AG04450 (cell line): Measurements from ENCODE around the gene ZDHHC11. TPM values are rescaled to one million over a fixed set of nuclear protein-coding genes. Genes with fewer than 3 reads are reported as not detected.
"Not testable (repeated sequence)": the region's sequence is repeated elsewhere in the genome, so short reads cannot be mapped to it uniquely, and the experiment has no call there.

Experiments
- CTCF ChIA-PET: fragments of 300-600, 350-600 bp; formaldehyde crosslinking; extraction: SDS; loops from one replicate; lab custom pipeline; 2022; ENCODE audit warnings: antibody characterized with exemption, inconsistent platforms; lab: Charles Lee
- POLR2A ChIA-PET: fragments of 350-600 bp; formaldehyde crosslinking; extraction: SDS; loops from one replicate; lab custom pipeline; 2021; ENCODE audit warnings: antibody characterized with exemption, inconsistent platforms; lab: Yijun Ruan, JAX
- DNase-seq: peaks from one replicate; pipeline ENCODE4 v3.0.0-alpha.2; 2011; ENCODE audit warnings: low read depth, low spot score
- H3K27ac ChIP-seq: one replicate; pipeline ENCODE4 v1.5.1; 2012; ENCODE audit warnings: low read depth, low read length, control low read depth
- H3K27me3 ChIP-seq: one replicate; pipeline ENCODE4 v1.6.0; 2012; ENCODE audit warnings: low read length; ENCODE audit not compliant: control insufficient read depth, insufficient read depth
- H3K4me3 ChIP-seq: 2 replicates; pipeline ENCODE4 v1.5.1; 2011; ENCODE audit warnings: mild to moderate bottlenecking, low read depth, low read length, control low read depth
- H3K9me3 ChIP-seq: 2 replicates; pipeline ENCODE4 v1.5.1; 2012; ENCODE audit warnings: low read length; ENCODE audit not compliant: control insufficient read depth, insufficient read depth
- CTCF ChIP-seq: IDR thresholded peaks from 2 replicates; pipeline ENCODE4 v1.5.1; 2011; ENCODE audit warnings: low read depth, low read length, control low read depth, inconsistent platforms
- polyA plus RNA-seq: library from polyadenylated mRNA; depleted of rRNA; stranded (reverse); fragments of >200 nt; gene quantifications from 2 replicates; pipeline ENCODE4 v1.2.3, GENCODE V29; 2011

ZDHHC11 gene
- polyA plus RNA-seq, 1 experiment = 0.26 TPM

GRCh38 chr5:851553-851952, 767 bp upstream of the ZDHHC11 start:
- POLR2A ChIA-PET = no interaction called here
- no peaks in the 10 kb centered on the region; the same call in 1 of the 2 replicates for H3K9me3 ChIP-seq

GRCh38 chr5:851076-851475, 290 bp upstream of the ZDHHC11 start:
- H3K9me3 ChIP-seq = no peaks in the 10 kb centered on the region; the same call in 1 of the 2 replicates
- peaks cover 14% of the 10 kb centered on the region for H3K27me3 ChIP-seq
- CTCF ChIA-PET = no interaction called here
- TF ChIP-seq CTCF = no peak
- POLR2A ChIA-PET = no interaction called here
- no peak for DNase-seq
- H3K4me3 ChIP-seq = no peak overlapping the region
- no peak overlapping the region for H3K27ac ChIP-seq

More at GRCh38 chr5:851553-851952, 767 bp upstream of the ZDHHC11 start:
- Histone ChIP-seq H3K4me3 (no peak overlapping the region), H3K27ac (no peak overlapping the region), H3K27me3 (peaks cover 14% of the 10 kb centered on the region)
- CTCF ChIA-PET = no interaction called here
- DNase-seq = no peak
- TF ChIP-seq CTCF = no peak

- no peak overlapping the region for H3K4me3 ChIP-seq
- no peak overlapping the region for H3K27ac ChIP-seq
- no peaks in the 10 kb centered on the region; the same call in 1 of the 2 replicates for H3K9me3 ChIP-seq
- no peak for TF ChIP-seq CTCF
- DNase-seq = no peak
- peaks cover 14% of the 10 kb centered on the region for H3K27me3 ChIP-seq
- CTCF ChIA-PET = interaction anchor here (0.7 kb wide), 1 partner anchor 15 kb away, joined by 3 read pairs; no protein-coding TSS in a partner anchor
- POLR2A ChIA-PET = no interaction called here
Measured at GRCh38 chr5:849651-850301, 1.0 kb downstream of the ZDHHC11 start.

GRCh38 chr5:848671-849111, 2.1 kb downstream of the ZDHHC11 start:
- no peaks in the 10 kb centered on the region; the same call in 1 of the 2 replicates for H3K9me3 ChIP-seq
- CTCF ChIA-PET = no interaction called here

GRCh38 chr5:847736-848135, 3.0 kb downstream of the ZDHHC11 start:
- H3K9me3 ChIP-seq, DNase-seq, POLR2A ChIA-PET, CTCF ChIA-PET, H3K4me3 ChIP-seq, H3K27ac ChIP-seq: not testable (repeated sequence)
- H3K27me3 ChIP-seq = peaks cover 14% of the 10 kb centered on the region

More at GRCh38 chr5:848671-849111, 2.1 kb downstream of the ZDHHC11 start:
- H3K27me3 ChIP-seq = peaks cover 14% of the 10 kb centered on the region
- H3K27ac ChIP-seq = no peak overlapping the region
- DNase-seq = no peak
- no peak overlapping the region for H3K4me3 ChIP-seq
- no peak for TF ChIP-seq CTCF
- POLR2A ChIA-PET = no interaction called here

GRCh38 chr5:847212-847611, 3.6 kb downstream of the ZDHHC11 start:
- DNase-seq, H3K9me3 ChIP-seq, POLR2A ChIA-PET, H3K27ac ChIP-seq, CTCF ChIA-PET, H3K4me3 ChIP-seq: not testable (repeated sequence)
- H3K27me3 ChIP-seq = peaks cover 14% of the 10 kb centered on the region

- CTCF ChIA-PET, H3K4me3 ChIP-seq, H3K9me3 ChIP-seq, H3K27ac ChIP-seq, DNase-seq, POLR2A ChIA-PET: not testable (repeated sequence)
- H3K27me3 ChIP-seq = peaks cover 14% of the 10 kb centered on the region
Measured at GRCh38 chr5:846602-847091, 4.1 kb downstream of the ZDHHC11 start.

GRCh38 chr5:845676-846601, 4.8 kb downstream of the ZDHHC11 start:
- H3K9me3 ChIP-seq, POLR2A ChIA-PET, DNase-seq, CTCF ChIA-PET, H3K27ac ChIP-seq, H3K27me3 ChIP-seq, H3K4me3 ChIP-seq: not testable (repeated sequence)
